IPS DF 4.7 (cell line): ENCODE results near the gene AFTPH.

Experiments used
- DNase-seq: peaks from one replicate; pipeline ENCODE4 v3.0.0-alpha.2; 2013; ENCODE audit warnings: low spot score; ENCODE audit errors: extremely low read depth

Gene AFTPH

GRCh38 chr2:64586054-64586453 is 61.9 kb downstream of the AFTPH start:
- DNase-seq = no peak

DNA sequence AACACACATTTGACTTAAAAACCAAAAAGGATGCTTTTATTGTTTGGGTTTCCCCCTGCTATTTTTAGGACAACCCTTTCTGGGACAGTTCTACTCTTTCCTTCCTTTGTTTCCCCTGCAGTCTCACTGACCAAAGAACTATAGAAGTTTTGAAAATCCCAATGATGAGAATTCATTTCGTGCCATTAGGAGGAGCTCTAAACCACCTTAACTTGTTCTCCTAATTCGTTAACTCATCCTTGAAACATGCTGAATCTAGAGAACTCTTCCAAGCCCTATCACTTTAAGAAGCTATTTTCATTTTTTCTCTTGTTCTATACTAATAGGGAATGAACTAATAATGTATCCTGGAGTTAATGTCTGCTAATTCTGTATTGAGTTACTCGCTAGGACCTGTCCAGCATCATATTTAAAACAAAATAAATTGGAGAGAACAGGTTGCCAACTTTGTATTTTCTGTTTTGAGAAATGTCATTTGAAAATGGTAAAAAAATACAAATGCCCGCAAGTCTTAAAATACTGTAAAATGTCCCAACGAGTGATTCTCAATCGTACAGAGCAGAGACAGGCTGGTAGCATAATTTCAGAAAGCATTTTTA is 62.9 kb downstream of the AFTPH start:
- DNase-seq = no peak

DNA sequence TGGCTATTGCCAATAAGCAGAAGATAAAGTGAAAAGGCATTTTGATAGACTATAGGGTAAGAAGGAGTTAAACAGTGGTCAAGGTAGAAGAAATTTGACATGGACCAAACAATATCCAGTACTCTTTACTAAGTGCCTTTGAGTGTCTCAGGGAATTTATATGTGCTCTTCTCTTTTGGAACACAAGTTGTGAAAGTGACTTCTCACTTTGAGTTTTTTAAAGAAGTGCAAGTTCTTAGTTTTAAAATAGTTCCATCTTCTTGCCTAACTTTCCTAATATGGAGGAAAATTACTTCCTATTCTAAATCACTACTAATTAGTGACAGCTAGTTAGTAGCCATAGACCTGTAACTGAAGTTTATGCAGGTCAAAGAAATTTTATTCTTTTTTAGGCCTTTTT is 63.4 kb downstream of the AFTPH start:
- no peak for DNase-seq

DNA sequence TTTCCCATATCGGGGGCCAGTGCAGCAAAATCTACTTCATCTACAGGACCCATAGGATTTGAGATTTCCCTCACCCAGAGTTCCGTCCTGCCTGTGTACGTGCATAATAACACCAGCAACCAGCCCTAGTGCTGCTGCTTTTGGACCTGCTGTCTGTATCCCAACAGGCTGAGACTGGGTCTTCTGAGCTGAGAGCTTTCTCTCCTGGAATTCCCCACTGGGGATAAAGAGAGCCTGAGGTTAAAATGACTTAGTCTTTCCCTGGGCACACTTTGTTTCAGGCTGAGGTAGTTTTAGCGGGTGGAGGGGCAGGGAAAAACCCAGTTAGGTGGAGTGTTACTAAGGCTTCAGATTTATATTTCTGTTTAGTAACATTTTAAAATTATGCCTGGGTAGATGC is 67.1 kb downstream of the AFTPH start:
- no peak for DNase-seq

DNA sequence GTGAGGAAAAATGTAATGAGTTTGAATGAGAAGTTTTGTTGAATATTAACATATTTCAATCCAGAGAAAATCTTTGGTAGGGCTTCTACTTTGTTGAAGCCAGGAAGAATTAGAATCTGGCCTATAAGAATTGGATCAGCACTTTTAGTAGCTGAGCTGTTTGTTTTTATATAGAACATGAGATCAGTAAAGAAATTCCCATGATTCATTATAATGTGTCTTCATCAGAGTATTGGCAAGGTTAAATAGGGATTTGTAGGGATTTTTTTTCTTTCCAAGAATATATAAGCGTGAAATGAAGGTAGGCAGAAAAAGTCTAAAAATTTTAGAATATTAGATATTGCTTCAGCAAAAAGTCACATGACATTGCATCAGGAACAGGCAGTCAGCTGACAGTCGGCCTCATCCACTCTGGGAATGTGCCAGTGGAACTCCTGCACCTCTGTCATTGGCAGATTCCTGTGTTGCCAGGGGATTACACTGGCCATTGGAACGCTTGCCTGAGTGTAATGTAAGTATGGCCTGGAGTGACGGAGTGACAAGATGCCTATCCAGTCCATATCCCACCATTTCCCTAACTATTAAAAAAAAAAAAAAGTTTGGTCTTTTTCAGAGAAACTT is 69.0 kb downstream of the AFTPH start:
- no peak for DNase-seq

DNA sequence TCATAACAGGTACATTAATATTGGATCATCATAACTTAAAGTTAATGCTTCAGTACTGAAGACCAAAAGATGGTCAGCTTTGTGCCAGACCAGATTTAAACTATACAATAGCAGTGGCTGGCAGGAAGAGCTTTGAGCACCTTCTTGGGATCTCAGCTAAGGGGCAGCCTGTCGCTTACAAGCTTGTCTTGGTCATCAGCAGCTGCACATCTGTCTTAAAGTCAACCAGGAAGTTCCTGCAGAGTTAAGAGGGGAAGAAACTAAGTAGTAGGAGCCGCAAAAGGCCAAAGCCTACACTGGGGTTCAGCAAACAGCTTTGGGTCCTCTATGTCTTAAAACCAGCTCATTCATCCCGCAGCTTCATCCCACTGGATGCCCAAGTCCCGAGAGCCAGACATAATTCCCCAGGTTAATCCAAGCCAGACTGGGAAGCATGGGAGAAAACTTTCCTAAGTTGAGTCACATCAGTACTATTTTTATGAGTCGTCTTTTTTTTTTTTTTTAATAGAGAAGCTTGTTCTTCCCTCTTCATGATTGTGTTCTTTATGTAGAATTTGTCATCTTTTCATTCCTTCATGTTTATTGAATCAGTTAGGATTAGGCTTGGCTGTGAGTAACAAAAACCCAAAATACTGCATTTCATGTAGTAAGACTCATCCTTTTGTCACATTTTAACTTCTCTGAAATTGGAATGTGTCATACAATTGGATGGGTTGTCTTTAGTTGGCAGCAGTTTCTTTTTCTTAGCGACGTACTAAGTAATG is 70.3 kb downstream of the AFTPH start:
- DNase-seq = no peak

GRCh38 chr2:64595397-64596176 is 71.5 kb downstream of the AFTPH start:
- no peak for DNase-seq

DNA sequence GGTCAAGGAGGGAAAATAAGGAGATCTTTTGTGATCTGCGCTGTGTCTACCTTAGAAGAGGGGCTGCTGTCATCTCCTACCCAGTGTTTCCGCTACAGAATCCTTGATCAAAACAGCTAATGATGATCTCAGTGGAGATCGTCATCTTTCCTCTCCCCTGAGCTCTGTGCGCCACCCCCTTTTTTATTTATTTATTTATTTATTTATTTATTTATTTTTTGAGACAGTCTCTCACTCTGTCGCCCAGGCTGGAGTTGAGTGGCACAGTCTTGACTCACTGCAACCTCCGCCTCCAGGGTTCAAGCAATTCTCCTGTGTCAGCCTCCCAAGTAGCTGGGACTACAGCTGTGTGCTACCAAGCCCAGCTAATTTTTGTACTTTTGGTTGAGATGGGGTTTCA is 74.1 kb downstream of the AFTPH start:
- DNase-seq = no peak

DNA sequence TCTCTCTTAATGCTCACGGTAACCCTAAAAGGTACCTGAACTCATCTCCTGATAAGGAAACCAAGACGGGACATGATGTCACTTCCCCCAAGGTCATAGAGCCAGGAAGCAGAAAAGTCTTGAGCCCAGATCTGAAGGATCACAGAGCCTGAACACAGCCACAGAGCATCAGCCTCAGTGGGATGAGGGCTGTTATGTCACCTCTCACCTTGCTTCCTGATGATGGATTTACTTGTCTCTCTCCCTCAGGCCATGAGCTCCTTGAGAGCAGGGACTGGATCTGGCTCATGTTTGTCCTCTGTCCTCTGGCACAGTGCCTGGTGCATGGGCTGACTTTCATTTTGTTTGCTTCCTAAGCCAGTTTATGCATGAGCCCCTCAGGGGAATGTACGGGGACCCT is 75.3 kb downstream of the AFTPH start:
- no peak for DNase-seq

- DNase-seq = no peak
These were observed 77.1 kb downstream of the AFTPH start for GRCh38 chr2:64601034-64601754.

- DNase-seq = no peak
These were observed 77.8 kb downstream of the AFTPH start for GRCh38 chr2:64601785-64602391.

DNA sequence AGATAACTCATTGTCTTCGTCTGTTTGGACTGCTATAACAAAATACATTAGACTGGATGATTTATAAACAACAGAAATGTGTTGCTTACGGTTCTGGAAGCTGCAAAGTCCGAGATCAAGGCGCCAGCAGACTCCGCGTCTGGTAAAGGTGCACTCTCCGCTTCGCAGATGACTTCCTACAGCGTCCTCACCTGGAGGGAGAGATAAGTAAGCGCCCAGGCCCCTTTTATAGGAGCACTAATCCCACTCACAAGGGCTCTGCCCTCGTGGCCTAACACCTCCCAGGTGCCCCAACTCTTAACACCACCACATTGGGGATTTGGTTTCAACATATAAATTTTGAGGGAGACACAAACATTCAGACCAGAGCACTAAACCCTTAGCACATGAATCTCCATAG is 78.3 kb downstream of the AFTPH start:
- DNase-seq = no peak

GRCh38 chr2:64604155-64604554 is 80.0 kb downstream of the AFTPH start:
- no peak for DNase-seq

GRCh38 chr2:64605026-64605471 is 80.9 kb downstream of the AFTPH start:
- DNase-seq = no peak

DNA sequence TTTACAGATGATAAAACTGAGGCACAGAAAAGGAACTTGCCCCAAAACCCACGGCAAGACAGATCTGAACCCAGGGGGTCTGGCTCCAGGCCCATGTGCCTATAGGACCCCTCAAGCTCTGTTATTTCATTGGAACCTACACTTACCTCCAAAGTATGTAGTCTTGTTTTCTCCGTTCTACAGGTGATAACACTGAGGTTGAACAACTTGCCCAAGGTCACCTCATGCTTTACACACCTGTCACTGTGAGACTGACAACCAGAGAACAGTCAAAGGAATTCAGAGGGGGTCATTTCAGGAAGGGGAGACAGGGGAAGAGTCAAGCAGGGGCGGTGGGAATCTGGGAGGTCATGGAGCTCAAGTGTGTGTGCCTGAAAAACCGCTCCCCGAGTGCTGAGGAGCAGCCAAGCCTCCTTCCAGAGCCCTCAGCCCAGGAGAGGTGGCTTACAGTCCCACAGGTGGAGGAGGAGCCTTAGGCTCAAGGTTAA is 81.9 kb downstream of the AFTPH start:
- DNase-seq = no peak

GRCh38 chr2:64606479-64607363 is 82.6 kb downstream of the AFTPH start:
- no peak for DNase-seq

GRCh38 chr2:64607381-64608304 is 83.5 kb downstream of the AFTPH start:
- no peak for DNase-seq

DNA sequence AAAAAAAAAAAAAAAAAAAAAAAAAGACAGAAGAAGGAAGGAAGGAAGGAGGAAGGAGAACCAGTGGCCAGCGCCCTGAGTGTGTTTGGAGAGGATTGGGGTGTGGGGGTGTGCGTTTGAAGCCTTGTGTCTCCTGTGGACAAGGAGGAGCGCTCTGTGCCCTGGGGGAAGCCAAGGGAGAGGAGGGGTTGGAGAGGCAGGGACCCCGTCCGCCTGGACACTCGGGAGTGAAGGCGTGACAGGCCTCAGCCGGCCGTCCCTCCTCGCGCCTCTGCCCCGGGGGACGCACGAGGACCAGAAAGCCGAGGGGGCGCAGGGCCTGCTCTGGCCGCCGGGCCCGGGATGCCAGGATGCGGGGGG is 84.7 kb downstream of the AFTPH start:
- no peak for DNase-seq
